Natural killer cell treated with Interleukin-12 subunit alpha and Interleukin-12 subunit beta and Interleukin-15 and Interleukin-18, amount 100 ng/mL, for 72 hours (primary cell): ENCODE data around the gene NDUFB2. TPM values are rescaled to one million over a fixed set of nuclear protein-coding genes. Genes with fewer than 3 reads are reported as not detected.
"Not testable (repeated sequence)": the region's sequence is repeated elsewhere in the genome, so short reads cannot be mapped to it uniquely, and the experiment has no call there.

Source experiments
- ATAC-seq, 2 donors: fragments of 150-1000 bp; cut with Tn5 transposase in 1 of 2; sonication (Bioruptor Pico), chemical (Tn5 transposase) in 1 of 2; 2 replicates each; pipeline ENCODE4 v1.10.0; 2021
- DNase-seq: peaks from one replicate; pipeline ENCODE4 v3.0.0; 2022; ENCODE audit warnings: low spot score
- H3K27ac Mint-ChIP-seq, 2 donors: 1 replicate in 1 of 2; 2 replicates in 1 of 2; pipeline ENCODE4 v1.8.0; 2022; ENCODE audit warnings: mixed read lengths in 2 of 2, mild to moderate bottlenecking in 1 of 2, moderate library complexity in 1 of 2
- H3K27me3 Mint-ChIP-seq, 2 donors: 1 replicate in 1 of 2; 2 replicates in 1 of 2; pipeline ENCODE4 v1.8.0; 2022; ENCODE audit warnings: mixed read lengths in 2 of 2
- H3K36me3 Mint-ChIP-seq: one replicate; pipeline ENCODE4 v1.8.0; 2022; ENCODE audit warnings: mixed read lengths
- H3K4me1 Mint-ChIP-seq, 2 donors: 1 replicate in 1 of 2; 2 replicates in 1 of 2; pipeline ENCODE4 v1.8.0; 2022; ENCODE audit warnings: low read depth in 2 of 2, mixed read lengths in 2 of 2, mild to moderate bottlenecking in 1 of 2
- H3K4me3 Mint-ChIP-seq: one replicate; pipeline ENCODE4 v1.8.0; 2022; ENCODE audit warnings: mixed read lengths
- H3K9me3 Mint-ChIP-seq: 2 replicates; pipeline ENCODE4 v1.8.0; 2022; ENCODE audit warnings: mixed read lengths
- total RNA-seq, 2 donors: library from RNA; stranded (reverse); gene quantifications; one replicate each; pipeline ENCODE4 v1.2.3, GENCODE V29; 2022

The NDUFB2 gene
- total RNA-seq, 2 donors from 2014 or later: 169 to 222 TPM

DNA sequence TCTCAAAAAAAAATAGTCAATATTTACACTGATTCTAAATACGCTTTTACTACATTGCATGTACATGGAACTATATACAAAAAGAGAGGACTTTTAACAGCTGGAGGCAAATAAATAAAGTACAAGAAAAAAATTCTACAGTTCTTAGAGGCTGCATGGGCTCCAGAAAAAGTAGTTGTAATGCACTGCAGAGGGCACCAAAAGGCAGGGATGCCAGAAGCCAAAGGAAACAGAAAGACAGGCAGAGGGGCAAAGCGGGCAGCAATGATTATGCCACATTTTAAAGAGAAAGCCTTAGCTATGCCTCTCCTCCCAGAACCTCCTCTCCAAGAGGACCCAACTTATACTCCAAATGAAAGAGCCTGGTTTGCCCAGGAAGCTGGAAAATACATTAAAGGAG is 35.4 kb upstream of the NDUFB2 start:
- H3K27me3 Mint-ChIP-seq: peaks cover 9 to 17% of the 10 kb centered on the region in 2 donors
- ATAC-seq: no peak
- H3K4me3 Mint-ChIP-seq: no peak overlapping the region
- peak; percentile 5 for DNase-seq
- H3K9me3 Mint-ChIP-seq: no peaks in the 10 kb centered on the region
- no peak overlapping the region for H3K27ac Mint-ChIP-seq
- peaks cover 10 to 12% of the 10 kb centered on the region in 2 donors for H3K4me1 Mint-ChIP-seq
- no peaks in the 10 kb centered on the region for H3K36me3 Mint-ChIP-seq

DNA sequence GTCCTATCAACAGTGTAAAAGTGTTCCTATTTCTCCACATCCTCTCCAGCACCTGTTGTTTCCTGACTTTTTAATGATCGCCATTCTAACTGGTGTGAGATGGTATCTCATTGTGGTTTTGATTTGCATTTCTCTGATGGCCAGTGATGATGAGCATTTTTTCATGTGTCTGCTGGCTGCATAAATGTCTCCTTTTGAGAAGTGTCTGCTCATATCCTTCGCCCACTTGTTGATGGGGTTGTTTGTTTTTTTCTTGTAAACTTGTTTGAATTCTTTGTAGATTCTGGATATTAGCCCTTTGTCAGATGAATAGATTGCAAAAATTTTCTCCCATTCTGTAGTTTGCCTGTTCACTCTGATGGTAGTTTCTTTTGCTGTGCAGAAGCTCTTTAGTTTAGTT is 33.6 kb upstream of the NDUFB2 start:
- H3K36me3 Mint-ChIP-seq, H3K4me1 Mint-ChIP-seq, H3K27ac Mint-ChIP-seq, H3K4me3 Mint-ChIP-seq, DNase-seq, ATAC-seq, H3K9me3 Mint-ChIP-seq: not testable (repeated sequence)
- H3K27me3 Mint-ChIP-seq: peaks cover 7 to 14% of the 10 kb centered on the region in 2 donors

DNA sequence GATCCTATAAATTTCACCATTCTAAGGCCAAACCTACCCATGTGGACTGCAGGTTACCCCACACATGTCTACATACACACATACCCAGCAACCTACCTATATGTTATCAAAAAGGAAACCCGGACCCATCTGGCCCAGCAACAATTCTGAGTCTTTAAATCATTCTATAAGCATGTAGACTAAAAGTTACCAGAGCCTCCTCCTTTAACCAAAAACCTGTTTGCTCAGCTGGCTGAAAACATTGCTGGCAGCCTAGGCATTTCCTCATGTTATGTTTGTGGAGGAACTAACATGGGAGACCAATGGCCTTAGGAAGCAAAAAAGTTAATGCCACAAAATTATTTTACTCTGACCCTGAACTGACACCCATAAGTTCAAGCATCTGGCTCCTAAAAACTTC is 29.0 kb upstream of the NDUFB2 start:
- H3K27ac Mint-ChIP-seq: no peak overlapping the region
- DNase-seq (peak; percentile 23), ATAC-seq (no peak)
- no peaks in the 10 kb centered on the region for H3K9me3 Mint-ChIP-seq
- H3K27me3 Mint-ChIP-seq: peaks cover 0 to 6% of the 10 kb centered on the region in 2 donors
- peaks cover 5% of the 10 kb centered on the region in 2 donors for H3K4me1 Mint-ChIP-seq
- H3K36me3 Mint-ChIP-seq: no peaks in the 10 kb centered on the region
- no peak overlapping the region for H3K4me3 Mint-ChIP-seq

DNA sequence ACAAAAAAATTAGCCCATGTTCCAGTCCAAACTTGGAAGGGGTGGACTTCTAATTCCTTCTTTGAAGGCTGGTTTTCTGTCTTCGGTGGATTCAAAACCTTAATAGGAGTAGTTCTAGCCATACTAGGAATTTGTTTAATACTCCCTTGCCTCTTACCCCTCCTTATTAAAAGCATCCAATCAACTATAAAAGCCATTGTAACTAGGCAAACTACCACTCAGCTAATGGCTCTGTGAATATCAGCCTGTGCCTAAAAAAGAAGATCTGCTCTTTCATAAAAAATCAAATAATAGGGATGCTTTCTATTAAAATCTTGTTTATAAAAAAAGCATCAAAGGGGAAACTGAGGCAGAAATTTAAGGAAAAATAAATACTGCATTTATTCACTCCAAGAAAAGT is 27.9 kb upstream of the NDUFB2 start:
- no peak for ATAC-seq
- Mint-ChIP-seq H3K4me1 (peaks cover 7% of the 10 kb centered on the region in 2 donors), H3K27ac (no peak overlapping the region), H3K36me3 (no peaks in the 10 kb centered on the region), H3K4me3 (no peak overlapping the region), H3K27me3 (peaks cover 0 to 6% of the 10 kb centered on the region in 2 donors), H3K9me3 (no peaks in the 10 kb centered on the region)
- DNase-seq: no peak

DNA sequence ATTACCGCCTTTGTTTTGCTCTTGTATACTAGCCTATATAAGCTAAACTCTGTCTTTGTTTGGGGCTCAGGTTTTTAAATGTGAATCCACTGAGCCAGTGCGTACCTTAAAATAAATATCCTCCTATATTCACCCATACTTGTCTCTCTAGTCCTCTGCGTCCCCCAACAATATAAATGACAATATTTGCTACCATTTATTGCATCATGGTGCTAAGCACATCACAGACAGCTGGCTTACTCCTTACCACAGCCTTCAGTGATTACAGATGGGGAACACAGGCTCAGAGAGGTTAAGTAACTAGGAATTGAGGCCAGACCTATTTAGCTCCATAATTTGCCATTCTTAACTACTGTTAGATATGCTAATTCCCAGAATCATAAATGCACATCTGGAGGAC is 27.2 kb upstream of the NDUFB2 start:
- Mint-ChIP-seq H3K9me3 (no peaks in the 10 kb centered on the region), H3K27ac (no peak overlapping the region), H3K27me3 (peaks cover 0 to 6% of the 10 kb centered on the region in 2 donors), H3K4me3 (no peak overlapping the region), H3K4me1 (peaks cover 11 to 13% of the 10 kb centered on the region in 2 donors), H3K36me3 (no peaks in the 10 kb centered on the region)
- DNase-seq (peak; percentile 8), ATAC-seq (no peak)

DNA sequence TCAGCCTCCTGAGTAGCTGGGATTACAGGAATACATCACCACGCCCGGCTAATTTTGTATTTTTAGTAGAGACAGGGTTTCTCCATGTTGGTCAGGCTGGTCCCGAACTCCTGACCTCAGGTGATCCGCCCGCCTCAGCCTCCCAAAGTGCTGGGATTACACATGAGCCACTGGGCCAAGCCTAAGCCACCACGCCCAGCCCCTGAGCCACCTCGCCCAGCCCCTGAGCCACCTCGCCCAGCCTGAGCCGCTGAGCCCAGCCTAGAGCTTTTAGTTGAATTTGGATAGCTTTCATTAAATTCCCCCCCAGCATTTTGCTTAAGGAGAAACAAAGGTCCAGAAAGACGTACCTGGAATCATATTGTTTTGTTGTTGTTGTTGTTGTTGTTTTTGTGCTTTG is 26.6 kb upstream of the NDUFB2 start:
- not testable (repeated sequence) for H3K27me3 Mint-ChIP-seq, H3K4me3 Mint-ChIP-seq, H3K9me3 Mint-ChIP-seq, H3K36me3 Mint-ChIP-seq, ATAC-seq, H3K27ac Mint-ChIP-seq
- peaks cover 14 to 15% of the 10 kb centered on the region in 2 donors for H3K4me1 Mint-ChIP-seq
- DNase-seq: peak; percentile 25

DNA sequence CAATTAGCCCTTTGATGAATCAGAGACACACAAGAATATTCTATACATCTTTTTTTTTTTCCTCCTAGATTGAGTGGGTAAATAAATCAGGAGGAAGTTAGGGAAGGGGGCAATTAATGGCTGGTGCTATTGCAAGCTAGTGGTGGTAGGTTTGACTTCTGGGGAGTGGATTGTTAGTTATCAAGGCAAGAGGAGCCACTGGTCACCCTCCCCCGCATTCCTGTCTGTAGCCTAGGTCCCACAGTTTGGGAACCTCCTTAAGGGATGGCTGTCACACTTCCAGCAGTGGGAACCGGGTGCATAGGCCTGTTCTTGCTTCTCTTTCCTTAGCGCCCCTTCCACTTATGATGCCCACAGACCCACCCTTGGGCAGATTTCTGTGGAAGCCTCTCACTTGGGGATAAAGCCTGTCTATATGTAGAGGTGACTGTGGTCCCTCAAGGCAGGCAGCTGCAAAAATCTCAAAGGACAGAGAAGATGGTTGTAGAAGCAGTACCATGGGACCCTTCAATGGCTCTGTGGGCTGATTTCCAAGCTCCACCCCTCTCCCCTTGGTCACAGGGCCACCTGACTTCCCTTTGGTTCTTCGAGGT is 26.1 kb upstream of the NDUFB2 start:
- ATAC-seq: no peak
- Mint-ChIP-seq H3K27me3 (peaks cover 0 to 2% of the 10 kb centered on the region in 2 donors), H3K27ac (no peak overlapping the region), H3K4me3 (no peak overlapping the region), H3K9me3 (no peaks in the 10 kb centered on the region), H3K36me3 (no peaks in the 10 kb centered on the region), H3K4me1 (peaks cover 14 to 21% of the 10 kb centered on the region in 2 donors)
- peak; percentile 46 for DNase-seq

DNA sequence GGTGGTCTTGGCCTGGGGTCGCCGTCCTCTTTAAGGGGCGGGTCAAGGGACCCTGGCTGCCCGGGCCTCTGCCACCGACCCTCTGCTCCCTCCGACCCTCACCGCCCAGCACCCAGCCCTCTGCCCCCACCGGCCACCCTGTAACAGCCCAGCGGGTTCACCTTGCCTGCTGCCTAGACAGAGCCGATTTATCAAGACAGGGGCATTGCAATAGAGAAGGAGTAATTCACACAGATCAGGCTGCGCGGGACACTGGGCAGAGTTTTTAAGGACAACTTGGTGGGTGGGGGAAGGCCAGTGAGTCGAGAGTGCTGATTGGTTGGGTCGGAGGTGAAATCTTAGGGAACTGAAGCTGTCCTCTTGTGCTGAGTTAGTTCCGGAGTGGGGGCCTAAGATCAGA is 24.5 kb upstream of the NDUFB2 start:
- Mint-ChIP-seq H3K4me1 (peaks cover 20 to 23% of the 10 kb centered on the region in 2 donors), H3K9me3 (no peaks in the 10 kb centered on the region), H3K4me3 (peak overlapping the region; percentile 70), H3K36me3 (no peaks in the 10 kb centered on the region), H3K27ac (peak overlapping the region; percentile 41 to 60), H3K27me3 (no peaks in the 10 kb centered on the region)
- ATAC-seq: no peak
- peak; percentile 28 for DNase-seq

DNA sequence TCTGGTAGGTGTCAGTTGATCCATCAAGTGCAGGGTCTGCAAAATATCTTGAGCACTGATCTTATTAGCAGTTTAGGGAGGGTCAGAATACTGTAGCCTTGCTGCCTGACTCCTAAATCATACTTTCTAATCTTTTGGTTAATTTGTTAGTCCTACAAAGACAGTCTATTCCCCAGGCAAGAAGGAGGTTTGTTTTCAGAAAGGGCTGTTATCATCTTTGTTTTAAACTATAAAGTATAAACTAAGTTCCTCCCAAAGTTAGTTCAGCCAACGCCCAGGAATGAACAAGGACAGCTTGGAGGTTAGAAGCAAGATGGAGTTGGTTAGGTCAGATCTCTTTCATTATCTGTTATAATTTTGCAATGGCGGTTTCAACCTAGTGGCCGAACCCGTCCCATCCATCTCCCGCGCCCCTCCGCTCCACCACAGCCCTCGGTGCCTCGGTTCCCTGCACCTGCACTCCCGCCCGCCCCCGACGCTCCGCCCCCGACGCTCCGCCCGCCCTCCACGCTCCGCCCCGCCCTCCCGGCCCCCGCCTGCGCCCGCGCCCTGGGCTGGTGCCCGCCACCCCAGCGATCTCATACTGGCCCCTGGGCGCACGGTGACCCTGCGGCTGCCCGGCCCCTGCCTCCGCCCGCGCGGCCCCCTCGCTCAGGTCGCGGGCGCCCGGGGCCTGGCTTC is 24.0 kb upstream of the NDUFB2 start, which contains the start of gene ADCK2:
Gene ADCK2 (plus strand): TSS at position 564 of the 681 bp plus-strand sequence. CDS start 386 bp downstream, outside the sequence.
- Mint-ChIP-seq H3K4me3 (peak within 1 kb of the TSS; percentile 89), H3K4me1 (peaks cover 20 to 24% of the 10 kb centered on the region in 2 donors), H3K27ac (peak within 1 kb of the TSS; percentile 60 to 70), H3K36me3 (no peaks in the 10 kb centered on the region), H3K9me3 (no peaks in the 10 kb centered on the region), H3K27me3 (no peaks in the 10 kb centered on the region)
- peak; percentile 88 to 92 for ATAC-seq
- peak; percentile 65 for DNase-seq

DNA sequence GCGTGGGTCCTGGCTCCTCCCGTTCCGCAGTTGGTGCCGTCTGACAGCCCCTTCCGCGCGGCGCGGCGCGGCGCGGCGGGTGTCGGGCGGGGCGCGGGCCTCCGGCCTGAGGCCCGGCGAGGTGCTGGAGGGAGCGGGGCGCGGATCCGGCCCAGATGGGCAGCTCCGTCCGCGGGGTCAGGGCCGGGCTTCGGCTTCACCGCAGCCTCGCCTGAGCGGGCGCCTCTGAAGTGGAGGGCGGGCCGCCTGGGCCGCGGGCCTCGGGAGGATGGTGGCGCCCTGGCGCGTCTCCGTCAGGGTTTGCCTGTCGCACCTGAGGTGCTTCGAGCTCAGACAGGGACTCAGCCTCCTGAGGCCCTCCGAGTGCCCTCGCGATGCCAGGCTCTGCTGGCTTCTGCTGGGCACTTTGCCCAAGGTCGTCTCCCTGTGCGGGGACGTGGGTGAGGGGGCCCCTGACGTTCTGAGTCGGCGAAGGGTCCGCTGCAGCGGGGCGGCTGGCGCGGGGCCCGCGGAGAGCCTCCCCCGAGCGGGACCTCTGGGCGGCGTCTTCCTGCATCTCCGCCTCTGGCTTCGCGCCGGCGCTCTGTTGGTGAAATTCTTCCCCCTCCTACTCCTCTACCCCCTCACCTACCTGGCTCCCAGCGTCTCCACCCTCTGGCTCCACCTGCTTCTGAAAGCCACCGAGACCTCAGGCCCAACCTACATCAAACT is 23.3 kb upstream of the NDUFB2 start:
- DNase-seq (peak; percentile 72), ATAC-seq (peak; percentile 55 to 86)
- Mint-ChIP-seq H3K4me1 (peaks cover 27 to 29% of the 10 kb centered on the region in 2 donors), H3K9me3 (no peaks in the 10 kb centered on the region), H3K4me3 (peak overlapping the region; percentile 89), H3K27ac (peak overlapping the region in 1 of 2 donors; percentile 70), H3K36me3 (no peaks in the 10 kb centered on the region), H3K27me3 (no peaks in the 10 kb centered on the region)

DNA sequence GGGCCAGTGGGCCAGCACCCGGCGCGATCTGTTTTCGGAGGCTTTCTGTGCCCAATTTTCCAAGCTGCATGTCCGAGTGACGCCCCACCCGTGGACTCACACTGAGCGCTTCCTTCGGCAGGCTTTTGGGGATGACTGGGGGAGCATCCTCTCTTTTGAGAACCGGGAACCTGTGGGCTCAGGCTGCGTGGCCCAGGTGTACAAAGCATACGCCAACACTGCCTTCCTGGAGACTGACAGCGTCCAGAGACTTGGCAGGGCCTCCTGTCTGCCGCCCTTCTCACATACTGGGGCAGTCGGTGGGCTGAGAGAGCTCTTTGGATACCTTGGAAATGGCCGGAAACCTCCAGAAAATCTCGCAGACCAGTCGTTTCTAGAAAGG is 22.7 kb upstream of the NDUFB2 start:
- Mint-ChIP-seq H3K9me3 (no peaks in the 10 kb centered on the region), H3K4me1 (peaks cover 29% of the 10 kb centered on the region in 2 donors), H3K36me3 (no peaks in the 10 kb centered on the region), H3K27me3 (no peaks in the 10 kb centered on the region), H3K4me3 (peak overlapping the region; percentile 89), H3K27ac (peak overlapping the region in 1 of 2 donors; percentile 70)
- DNase-seq: no peak
- no peak for ATAC-seq

DNA sequence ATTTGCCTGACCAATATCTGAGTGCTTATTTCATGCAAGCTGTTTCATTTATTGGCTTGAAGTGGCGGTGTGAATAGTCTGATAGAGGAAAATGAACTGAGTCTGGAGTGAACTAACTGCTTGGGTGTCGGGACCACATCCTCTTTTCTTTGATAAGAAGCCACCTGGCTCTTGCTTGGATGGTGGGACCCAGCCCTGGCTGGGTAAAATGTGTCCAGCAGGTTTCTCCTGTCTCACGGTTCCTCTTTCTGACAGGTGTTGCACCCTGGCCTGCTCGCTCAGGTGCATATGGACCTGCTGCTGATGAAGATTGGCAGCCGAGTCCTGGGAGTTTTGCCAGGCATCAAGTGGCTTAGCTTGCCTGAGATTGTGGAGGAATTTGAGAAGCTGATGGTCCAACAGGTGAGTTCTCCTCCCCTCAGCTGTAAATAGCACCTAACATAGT is 22.1 kb upstream of the NDUFB2 start:
- ATAC-seq (no peak), DNase-seq (no peak)
- peaks cover 29% of the 10 kb centered on the region in 2 donors for H3K4me1 Mint-ChIP-seq
- no peaks in the 10 kb centered on the region for H3K27me3 Mint-ChIP-seq
- peak overlapping the region in 1 of 2 donors; percentile 43 for H3K27ac Mint-ChIP-seq
- H3K4me3 Mint-ChIP-seq: peak overlapping the region; percentile 89
- no peaks in the 10 kb centered on the region for H3K36me3 Mint-ChIP-seq
- H3K9me3 Mint-ChIP-seq: no peaks in the 10 kb centered on the region

DNA sequence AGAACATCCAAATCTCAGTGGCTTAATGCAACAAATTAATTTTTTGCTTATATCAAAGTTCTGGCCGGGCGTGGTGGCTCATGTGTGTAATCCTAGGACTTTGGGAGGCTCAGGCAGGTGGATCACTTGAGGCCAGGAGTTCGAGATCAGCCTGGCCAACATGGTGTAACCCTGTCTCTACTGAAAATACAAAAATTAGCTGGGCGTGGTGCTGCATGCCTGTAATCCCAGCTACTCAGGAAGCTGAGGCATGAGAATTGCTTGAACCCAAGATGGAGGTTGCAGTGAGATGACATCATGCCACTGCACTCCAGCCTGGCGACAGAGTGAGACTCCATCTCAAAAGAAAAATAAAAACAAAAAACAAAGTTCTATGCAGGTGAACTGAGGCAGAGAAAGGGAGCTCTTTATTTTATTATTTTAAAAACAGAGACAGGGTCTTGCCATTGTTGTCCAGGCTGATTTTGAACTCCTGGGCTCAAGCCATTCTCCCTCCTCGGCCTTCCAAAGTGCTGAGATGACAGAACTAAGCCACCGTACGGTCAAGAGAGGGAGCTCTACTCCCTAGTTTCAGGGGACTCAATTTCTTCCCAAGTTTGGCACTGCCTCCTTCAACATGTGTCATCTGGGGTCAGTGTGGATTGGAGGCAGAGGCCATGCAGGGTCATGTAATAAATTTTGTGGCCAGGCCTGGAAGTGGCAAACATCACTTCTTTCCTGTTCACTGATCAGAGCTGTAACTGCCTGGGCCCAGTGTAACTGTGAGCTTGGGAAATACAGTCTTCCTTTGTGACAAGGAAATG is 21.4 kb upstream of the NDUFB2 start:
- H3K27ac Mint-ChIP-seq: peak overlapping the region in 1 of 2 donors; percentile 43
- H3K4me1 Mint-ChIP-seq: peaks cover 29% of the 10 kb centered on the region in 2 donors
- H3K4me3 Mint-ChIP-seq: peak overlapping the region; percentile 89
- H3K27me3 Mint-ChIP-seq: no peaks in the 10 kb centered on the region
- H3K9me3 Mint-ChIP-seq: no peaks in the 10 kb centered on the region
- DNase-seq: no peak
- no peaks in the 10 kb centered on the region for H3K36me3 Mint-ChIP-seq
- ATAC-seq: no peak
